KBM-7 (cell line): ENCODE measurements around the gene ERC2.
"Not testable (repeated sequence)": the region's sequence is repeated elsewhere in the genome, so short reads cannot be mapped to it uniquely, and the experiment has no call there.

ENCODE experiments used
- DNase-seq: peaks from one replicate; pipeline ENCODE4 v3.0.0-alpha.2; 2015
- in situ Hi-C: fragments of 300-500 bp; cut with MboI; formaldehyde crosslinking; loops from 2 replicates; pipeline ENCODE4 v1.14.3; 2020; ENCODE audit warnings: low sequenced_read_pairs, low pct_unique_long_range_greater_than_20kb, mixed read lengths

The ERC2 gene

GRCh38 chr3:56468184-56469106 lies at the start of gene ERC2:
ERC2 (minus strand) TSS chr3:56468467.
- in situ Hi-C loops: no loop called here
- DNase-seq: peak; percentile 24

GRCh38 chr3:56502738-56503137 lies 34.5 kb upstream of the ERC2 start:
- in situ Hi-C loops: no loop called here
- DNase-seq: no peak

- DNase-seq, in situ Hi-C loops: not testable (repeated sequence)
Observed at GRCh38 chr3:56496376-56496775, 28.1 kb upstream of the ERC2 start.

- in situ Hi-C loops: no loop called here
- DNase-seq: peak; percentile 86
Observed at GRCh38 chr3:56494679-56495322, 26.5 kb upstream of the ERC2 start.

- in situ Hi-C loops: no loop called here
- no peak for DNase-seq
Observed at GRCh38 chr3:56491566-56491965, 23.3 kb upstream of the ERC2 start.

GRCh38 chr3:56488812-56489600 lies 20.7 kb upstream of the ERC2 start:
- DNase-seq: no peak
- in situ Hi-C loops: no loop called here

- in situ Hi-C loops: no loop called here
Observed at GRCh38 chr3:56484525-56485032, 16.3 kb upstream of the ERC2 start.

GRCh38 chr3:56484122-56484521 lies 15.9 kb upstream of the ERC2 start:
- in situ Hi-C loops: no loop called here
- no peak for DNase-seq

More at GRCh38 chr3:56484525-56485032, 16.3 kb upstream of the ERC2 start:
- no peak for DNase-seq

- in situ Hi-C loops: no loop called here
- no peak for DNase-seq
Observed at GRCh38 chr3:56477646-56478045, 9.4 kb upstream of the ERC2 start.

GRCh38 chr3:56476771-56477170 lies 8.5 kb upstream of the ERC2 start:
- in situ Hi-C loops: no loop called here
- no peak for DNase-seq

GRCh38 chr3:56471771-56472170 lies 3.5 kb upstream of the ERC2 start:
- in situ Hi-C loops: no loop called here
- no peak for DNase-seq

GRCh38 chr3:56469141-56469540 lies 874 bp upstream of the ERC2 start:
- in situ Hi-C loops: no loop called here
- no peak for DNase-seq

GRCh38 chr3:56467801-56468183 lies 475 bp downstream of the ERC2 start:
- no peak for DNase-seq
- in situ Hi-C loops: no loop called here

- DNase-seq: peak; percentile 75
- in situ Hi-C loops: no loop called here
Observed at GRCh38 chr3:56467108-56467507, 1.2 kb downstream of the ERC2 start.

GRCh38 chr3:56459719-56460118 lies 8.5 kb downstream of the ERC2 start:
- no peak for DNase-seq
- in situ Hi-C loops: no loop called here

GRCh38 chr3:56459104-56459496 lies 9.2 kb downstream of the ERC2 start:
- in situ Hi-C loops: no loop called here
- DNase-seq: no peak

GRCh38 chr3:56458496-56459103 lies 9.7 kb downstream of the ERC2 start:
- DNase-seq: no peak
- in situ Hi-C loops: no loop called here

- no peak for DNase-seq
- in situ Hi-C loops: no loop called here
Observed at GRCh38 chr3:56456117-56456516, 12.2 kb downstream of the ERC2 start.

- DNase-seq: no peak
Observed at GRCh38 chr3:56453011-56453410, 15.3 kb downstream of the ERC2 start.

More at GRCh38 chr3:56453011-56453410, 15.3 kb downstream of the ERC2 start:
- in situ Hi-C loops: no loop called here
